Dermis blood vessel endothelial cell (primary cell): Measurements from ENCODE around the gene RTKN. TPM values are rescaled to one million over a fixed set of nuclear protein-coding genes. Genes with fewer than 3 reads are reported as not detected.
A peak's percentile ranks its signal among the peaks of the same experiment; 100 is the strongest.

ENCODE experiments used
- DNase-seq: peaks from one replicate; pipeline ENCODE4 v3.0.0; 2010
- total RNA-seq: library from RNA; depleted of rRNA; stranded (reverse); fragments of >200 nt; gene quantifications from 2 replicates; pipeline ENCODE4 v1.2.3, GENCODE V29; 2014

Gene RTKN
- total RNA-seq, 1 donor from 2014 or later, result 21.6 TPM

DNA sequence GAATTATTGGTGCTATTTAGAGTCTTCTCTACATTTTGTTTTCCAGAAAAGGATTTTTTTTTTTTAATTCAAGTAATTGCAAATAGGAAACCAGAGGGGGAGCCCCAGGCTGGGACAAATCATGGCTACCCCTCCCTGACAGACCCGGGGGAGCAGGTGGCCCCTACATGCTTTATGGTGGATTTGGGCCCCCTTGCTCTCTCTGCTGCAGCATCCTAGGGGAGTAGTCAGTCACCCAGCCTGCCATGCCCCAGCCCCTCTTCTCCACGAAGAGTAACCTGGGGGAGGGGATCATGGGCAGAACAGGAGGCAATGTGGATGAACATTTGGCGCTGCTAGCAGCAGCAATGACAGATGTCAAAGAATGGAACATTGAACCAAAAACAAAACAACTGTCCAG lies 25.0 kb downstream of the RTKN start:
- no peak for DNase-seq

DNA sequence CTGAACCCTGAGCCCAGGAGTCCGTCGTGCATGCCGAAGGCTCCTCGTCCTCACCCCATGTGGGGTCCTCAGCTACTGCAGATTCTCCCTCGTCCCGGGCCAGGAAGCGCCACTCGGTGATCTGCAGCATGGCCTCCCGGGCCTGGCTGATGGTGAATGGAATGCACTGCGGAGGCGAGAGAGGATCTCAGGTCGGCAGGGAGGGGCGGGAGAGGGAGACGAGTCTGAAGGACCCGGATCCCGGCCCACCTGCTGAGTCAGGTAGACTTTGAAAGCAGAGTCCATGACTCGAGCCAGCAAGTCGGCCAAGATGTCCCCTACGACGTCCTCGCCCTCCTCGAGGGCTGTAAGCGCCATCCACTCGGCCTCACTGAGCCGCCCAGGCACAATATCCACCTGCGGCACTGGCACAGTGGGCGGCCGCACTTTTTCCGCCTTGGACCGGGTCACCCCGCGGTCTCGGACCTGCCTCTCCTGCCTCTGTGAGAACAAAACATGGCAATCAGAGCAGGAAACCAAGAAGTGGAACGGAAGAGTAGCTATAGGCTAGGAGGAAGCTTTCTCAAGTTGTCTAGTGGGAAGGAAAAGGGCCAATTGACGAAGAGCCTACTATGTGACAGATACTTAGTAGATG lies 25.9 kb downstream of the RTKN start:
- no peak for DNase-seq

DNA sequence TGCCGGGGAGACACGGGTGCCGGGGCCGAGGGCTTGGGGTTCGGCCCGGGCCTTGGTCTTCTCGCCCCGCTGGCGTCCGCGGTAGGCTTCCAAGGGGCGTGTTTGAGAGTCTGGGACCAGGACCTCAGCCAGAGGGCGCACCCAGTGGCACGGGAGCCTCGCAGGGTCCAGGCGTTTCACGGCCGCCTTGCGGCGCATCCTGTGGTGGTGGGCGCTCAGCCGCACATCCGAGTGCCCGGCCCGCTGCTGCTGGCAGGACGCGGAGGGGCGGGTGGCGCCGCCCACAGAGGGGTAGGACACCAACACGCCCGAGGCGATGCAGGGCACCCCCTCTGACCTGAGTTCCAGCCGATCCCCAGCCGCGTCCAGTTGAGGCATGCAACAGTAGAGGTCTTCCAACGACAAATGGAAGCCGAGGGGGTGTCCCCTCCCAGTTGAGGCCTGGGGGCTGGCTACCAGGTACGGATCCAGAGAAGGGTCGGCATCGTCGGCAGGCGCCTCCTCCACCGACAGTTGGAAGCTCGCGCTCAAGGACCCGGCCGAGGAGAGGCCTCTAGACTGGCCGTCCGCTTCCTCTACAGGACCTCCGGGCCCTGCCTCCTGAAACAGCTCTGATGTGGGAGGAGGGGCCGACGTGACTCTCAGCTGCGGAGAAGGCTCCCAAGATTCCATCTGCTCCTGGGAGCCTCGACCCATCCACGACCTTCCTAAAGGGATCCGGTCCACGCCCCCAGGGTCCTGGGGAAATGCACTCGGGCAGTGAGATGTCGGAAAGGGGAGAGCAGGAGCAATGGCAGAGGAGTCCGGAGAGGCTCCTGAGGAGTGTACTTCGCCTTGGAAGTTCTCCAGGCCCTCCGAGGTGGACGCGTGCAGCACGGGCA lies 26.6 kb downstream of the RTKN start:
- peak; percentile 33 for DNase-seq

DNA sequence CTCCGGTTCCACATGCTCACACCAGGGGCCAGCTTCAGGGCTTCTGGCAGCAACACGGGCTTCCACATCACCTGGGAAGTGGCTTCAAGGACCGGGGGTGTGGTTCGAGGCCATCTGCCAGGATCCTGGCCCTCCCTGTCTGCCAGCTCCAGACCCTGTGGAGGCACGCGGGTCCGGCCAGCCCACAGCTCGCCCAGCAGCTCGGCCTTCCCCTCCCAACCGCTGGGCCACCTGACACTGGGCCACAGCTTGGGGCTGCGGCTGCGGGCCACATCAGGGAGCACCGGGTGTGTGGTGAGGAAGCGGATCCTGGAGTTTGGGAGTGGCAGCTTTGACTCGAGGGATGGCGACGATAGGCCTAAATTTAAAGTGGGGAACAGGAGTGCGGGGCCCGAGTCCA lies 27.3 kb downstream of the RTKN start:
- DNase-seq, result no peak

DNA sequence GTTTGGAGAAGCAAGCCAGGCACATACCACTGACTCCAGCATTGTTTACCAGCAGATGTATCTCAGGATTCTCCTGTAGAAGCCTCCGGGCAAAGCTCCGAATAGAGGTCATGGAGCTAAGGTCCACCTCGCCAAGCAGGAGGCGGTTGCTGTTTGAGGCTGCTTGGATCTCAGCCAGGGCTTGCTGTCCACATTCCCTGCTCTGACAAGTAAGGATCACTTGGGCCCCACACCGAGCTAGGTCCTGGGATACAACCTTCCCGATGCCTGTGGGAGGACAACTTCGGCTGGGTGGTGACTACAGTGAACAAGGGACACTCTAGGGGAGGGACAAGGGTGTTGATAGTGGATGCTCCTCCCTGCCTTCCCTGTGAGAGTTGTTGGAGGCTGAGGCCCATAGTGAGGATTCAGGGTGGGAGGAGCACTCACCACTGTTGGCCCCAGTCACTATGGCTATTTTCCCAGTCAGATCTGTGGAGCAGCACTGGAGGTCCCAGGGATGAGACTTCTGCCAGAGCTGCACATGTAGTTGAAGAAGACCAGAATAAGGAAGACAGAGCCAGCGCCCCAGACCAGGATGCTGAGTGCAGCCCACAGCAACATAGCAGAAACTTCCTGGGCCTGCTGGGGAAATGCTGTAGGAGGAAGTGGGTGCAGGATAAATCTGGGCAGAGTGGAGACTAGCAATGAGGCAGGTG lies 28.6 kb downstream of the RTKN start:
- no peak for DNase-seq

DNA sequence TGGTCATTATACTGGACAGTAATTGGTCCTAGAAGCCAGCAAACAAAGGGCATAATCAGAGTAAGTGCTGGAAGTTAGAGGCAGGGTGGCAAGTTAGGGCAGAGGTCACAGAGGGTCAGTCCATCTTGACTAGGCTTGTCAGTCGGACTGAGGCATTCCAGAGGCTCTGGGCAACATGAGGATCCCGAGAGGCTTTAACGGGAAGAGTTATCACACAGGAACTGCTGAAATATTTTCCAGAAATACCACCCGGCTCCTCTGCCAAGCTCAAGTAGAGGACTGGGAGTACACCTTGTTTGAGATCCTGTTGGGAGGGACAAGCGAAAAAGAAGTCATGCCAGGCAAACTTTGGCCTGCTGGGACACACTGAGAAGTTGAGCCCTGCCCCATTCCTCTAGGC lies 34.1 kb downstream of the RTKN start:
- no peak for DNase-seq

DNA sequence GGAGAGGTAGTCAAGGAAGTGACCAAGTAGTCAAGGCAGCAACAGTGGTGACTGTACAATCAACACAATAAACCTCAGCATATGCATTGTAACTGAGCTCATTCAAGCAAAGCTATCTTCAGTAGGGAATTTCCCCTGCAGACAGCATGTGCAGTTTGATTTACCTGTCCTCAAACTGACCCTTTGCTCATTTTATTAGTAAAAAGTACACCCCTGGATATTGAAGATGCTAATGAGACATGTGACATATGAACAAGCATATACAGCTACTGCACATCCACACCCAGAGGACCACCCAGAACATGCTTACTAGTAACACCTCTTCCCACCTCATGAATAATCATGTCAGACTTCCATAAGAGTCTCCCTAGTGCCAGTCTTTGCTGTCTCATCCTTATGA lies 35.7 kb downstream of the RTKN start:
- peak; percentile 44 for DNase-seq

DNA sequence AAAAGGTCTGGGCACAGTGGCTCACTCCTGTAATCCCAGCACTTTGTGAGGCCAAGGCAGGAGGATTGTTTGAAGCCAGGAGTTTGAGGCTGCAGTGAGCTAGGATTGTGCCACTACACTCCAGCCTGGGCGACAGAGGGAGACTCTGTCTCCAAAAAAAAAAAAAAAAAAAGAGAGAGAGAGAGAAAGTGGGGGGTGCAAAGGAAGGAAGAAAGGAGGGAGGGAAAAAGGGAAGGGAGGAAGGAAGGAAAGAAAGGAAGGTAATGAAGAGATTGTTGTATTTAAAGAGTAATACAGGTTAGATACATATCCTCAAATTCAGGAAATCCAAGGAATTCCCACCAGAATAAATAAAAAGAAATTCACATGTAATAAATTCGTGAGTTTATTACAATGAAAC lies 39.8 kb downstream of the RTKN start:
- no peak for DNase-seq

DNA sequence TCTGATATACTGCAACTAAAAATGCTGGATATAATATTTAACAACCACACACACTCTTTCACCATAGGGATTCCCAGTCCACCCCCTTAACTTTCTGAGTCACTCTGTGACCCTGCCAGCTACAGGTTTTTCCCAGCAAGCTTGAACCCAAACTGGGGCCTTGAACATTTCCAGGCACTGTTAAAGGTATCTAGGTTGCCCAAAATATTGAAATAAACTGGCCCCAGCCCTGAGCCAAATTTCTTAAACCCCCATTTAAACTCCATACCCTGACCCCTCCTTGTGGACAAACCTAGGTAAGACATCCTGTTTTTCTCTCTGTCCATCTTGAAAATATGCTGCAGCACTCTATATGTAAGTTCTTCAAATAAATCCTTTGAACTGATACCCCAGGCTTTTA lies 42.0 kb downstream of the RTKN start:
- peak; percentile 49 for DNase-seq

DNA sequence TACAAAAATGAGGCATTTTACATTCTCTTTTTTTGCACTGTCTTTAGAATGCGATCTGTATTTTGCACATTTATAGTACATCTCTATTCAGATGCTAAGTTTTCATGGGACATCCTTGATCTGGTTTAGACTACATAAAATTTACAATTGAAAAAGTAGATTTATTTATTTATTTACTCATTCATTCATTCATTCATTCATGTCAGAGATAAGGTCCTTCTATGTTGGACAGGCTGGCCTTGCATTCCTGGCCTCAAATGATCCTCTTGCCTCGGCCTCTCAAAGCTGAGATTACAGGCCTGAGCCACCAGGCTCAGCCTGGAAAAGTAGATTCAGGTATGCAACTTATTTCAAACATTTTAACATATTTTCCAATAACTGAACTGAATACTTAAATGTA lies 45.6 kb downstream of the RTKN start:
- no peak for DNase-seq

DNA sequence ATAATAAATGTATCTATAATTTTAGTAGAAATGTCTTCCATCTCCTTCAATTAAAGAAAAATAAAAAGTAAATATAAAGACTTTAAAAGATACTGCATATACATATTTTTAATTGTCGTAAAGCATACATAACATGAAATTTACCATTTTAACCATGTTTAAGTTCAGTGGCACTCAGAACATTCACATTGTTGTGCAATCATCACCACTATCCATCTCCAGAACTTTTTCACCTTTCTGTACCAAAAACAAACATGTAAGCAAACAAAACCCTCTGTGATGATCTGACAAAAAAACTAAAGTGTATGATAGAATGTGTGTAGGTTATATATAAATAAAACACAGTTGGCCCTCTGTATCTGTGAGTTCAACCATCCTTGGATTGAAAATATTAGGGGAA lies 48.2 kb downstream of the RTKN start:
- DNase-seq, result no peak

DNA sequence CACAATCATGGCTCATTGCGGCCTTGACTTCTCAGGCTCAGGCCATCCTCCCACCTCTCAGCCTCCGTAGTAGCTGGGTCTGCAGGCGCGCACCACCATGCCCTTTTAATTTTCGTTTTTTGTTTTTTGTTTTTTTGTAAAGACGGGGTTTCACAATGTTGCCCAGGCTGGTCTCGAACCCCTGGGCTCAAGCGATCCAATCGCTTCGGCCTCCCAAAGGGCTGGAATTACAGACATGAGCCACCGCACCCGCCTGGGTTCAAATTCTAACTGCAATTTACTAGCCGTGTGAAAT lies 49.3 kb downstream of the RTKN start:
- no peak for DNase-seq

DNA sequence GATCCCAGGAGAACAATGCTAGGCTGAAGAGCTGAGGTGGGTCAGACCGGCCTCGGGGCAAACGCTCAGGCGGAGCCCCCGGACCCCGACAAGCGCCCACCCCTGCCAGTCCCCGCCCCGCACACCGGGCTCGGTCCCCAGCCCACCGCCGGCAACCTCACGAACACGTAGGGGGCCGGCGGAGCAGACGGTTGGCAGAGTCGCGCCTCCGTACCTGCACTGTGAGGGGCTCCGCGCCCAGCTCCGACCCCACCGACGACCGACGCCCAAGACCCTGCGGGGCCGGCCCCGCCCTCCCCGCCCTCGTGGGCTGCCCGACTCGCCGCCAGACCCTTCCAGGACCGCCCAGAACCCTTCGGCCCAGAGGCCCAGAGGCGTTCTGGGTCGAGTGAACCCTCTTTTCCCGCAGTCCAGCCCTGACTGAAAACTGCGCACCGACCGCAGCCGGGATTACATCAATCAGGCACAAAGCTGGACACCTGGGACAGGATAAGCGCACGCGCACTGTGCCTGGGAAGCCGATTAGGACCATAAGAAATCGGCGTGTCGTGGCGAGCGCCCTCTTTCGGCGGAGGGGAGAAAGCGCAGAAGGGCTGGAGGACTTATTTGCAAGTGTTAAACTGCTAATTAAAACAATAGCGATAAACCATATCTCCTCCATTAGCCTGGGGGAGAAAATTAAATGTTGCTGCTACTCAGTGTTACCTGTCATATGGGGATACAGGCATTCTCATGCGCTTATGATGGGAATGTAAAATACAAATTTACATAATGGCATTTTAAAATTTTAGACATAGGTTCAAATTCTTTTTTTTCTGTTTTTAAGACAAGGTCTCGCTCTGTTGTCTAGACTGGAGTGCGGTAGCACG lies 49.9 kb downstream of the RTKN start:
- DNase-seq, result peak; percentile 95

DNA sequence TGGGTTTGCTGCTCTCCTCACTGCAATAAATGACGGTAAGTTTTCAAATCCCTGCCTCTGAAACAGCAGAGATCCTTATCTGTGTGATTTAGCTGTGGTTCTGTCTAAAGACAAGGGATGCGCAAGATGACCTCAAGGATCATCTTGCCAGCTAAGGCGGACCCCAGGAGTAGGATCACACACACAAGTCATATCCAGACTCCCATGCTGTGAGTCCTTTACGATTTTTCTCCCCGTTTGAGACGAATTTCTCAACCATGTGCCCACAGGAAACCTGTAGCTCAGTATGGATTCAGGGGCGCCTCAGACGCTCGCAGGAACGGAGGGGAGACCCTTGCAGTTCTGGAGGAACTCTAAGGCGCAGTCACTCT lies 50.5 kb downstream of the RTKN start:
- no peak for DNase-seq

DNA sequence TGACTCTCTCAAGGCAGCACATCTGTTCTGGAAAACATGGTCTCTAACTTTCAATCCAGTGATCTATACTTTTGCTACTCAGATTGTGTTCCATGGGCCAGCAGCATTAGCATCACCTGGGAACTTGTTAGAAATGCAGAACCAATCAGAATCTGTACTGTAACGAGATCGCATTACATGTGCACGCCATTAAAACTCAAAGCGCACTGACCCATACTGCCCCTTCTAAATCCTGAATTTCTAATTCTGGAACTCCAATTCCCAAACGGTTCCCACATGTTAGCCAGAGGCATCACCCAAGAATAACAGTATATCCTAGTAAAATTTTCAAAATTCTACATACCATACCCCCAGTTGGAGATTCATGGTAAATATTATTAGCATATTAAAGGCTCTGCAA lies 51.1 kb downstream of the RTKN start:
- DNase-seq, result no peak

DNA sequence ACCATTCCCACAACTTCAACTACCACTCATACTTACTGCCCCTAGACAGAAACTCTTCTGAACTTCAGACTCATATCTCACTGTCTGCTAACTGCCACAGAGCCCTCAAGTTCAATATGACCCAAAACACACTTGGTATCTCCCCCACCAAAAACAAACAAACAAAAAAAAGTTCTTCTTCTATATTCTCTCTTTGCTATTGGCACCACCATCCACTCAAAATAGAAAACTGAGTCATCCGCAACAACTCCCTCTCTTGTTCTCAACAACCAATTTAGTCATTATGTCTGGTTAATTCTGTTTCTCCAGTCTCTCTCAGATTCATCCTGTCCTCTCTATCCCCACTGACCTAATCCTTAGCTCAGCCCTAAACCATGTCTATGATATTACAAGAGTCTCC lies 54.4 kb downstream of the RTKN start:
- DNase-seq, result no peak

DNA sequence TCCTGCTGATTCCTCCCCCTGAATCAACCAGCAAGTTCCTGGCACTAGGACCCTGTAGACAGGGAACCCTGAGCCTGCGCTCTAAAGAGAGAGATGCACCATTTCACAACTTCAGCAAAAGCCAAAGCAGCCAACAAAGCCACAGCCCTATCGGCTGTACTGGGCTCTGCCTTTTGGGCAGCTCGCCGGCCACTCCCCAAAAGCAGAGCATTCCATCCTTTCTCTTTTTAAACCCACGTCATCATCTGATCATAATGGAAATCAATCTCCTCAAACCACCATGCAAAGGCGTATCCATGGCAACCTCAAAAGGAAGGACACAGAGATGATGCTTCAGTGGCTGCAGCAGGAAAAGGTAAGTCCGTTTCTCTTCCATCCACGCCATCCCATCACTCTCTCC lies 56.3 kb downstream of the RTKN start:
- DNase-seq, result no peak

DNA sequence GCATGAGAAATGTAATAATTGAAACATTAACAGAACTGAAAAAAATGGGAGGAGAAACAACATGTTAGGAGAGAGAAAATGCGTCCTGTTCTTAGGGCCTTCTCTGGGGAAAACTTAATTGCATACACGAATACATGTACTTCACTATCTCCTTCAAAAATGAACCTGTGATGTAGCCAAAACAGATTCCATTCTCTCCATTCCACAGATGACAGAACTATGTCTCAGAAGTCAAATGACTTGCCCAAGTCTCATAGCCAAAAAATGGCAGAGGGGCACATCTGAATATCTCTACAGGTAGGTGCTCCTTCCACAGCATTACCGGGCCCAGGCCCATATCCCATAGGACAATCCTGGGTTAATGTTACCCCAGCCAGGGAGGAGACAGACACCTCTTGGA lies 57.7 kb downstream of the RTKN start:
- no peak for DNase-seq

DNA sequence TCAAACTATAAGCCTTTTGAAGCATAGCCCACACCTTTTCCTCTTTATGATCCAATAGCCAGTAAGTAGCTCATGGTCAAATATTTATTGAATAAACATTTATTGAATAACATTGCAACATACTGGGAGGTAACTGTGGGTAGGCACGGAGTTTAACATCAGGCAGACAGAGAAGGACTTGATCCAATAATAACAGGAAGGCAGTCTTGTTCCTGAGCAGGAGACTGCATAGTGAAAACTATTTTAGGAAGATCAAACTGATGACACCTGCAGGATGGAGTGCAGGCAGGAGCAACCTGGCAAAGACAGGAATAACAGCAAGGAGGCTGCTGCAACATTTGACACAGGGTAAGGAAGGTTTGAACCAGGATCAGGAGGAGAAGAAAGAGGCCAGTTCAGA lies 58.5 kb downstream of the RTKN start:
- DNase-seq, result peak; percentile 58

DNA sequence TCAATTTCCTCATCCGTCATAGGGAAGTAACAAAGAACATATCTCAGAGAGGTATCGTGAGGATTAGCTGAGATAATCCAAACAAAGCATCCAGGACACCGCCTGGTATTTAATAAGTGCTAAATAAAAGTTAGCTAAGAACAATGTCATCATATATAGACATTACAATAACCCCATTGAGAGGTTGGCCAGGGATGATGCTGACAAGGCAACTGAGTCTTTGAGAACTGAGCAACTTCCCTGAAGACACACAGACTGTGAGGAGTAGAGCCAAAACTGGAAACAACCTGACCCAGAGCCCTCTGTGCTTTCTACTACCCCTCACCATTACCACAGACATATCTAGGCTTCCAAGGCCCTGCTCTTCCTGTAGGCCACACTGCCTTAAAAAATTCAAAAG lies 60.0 kb downstream of the RTKN start:
- no peak for DNase-seq

DNA sequence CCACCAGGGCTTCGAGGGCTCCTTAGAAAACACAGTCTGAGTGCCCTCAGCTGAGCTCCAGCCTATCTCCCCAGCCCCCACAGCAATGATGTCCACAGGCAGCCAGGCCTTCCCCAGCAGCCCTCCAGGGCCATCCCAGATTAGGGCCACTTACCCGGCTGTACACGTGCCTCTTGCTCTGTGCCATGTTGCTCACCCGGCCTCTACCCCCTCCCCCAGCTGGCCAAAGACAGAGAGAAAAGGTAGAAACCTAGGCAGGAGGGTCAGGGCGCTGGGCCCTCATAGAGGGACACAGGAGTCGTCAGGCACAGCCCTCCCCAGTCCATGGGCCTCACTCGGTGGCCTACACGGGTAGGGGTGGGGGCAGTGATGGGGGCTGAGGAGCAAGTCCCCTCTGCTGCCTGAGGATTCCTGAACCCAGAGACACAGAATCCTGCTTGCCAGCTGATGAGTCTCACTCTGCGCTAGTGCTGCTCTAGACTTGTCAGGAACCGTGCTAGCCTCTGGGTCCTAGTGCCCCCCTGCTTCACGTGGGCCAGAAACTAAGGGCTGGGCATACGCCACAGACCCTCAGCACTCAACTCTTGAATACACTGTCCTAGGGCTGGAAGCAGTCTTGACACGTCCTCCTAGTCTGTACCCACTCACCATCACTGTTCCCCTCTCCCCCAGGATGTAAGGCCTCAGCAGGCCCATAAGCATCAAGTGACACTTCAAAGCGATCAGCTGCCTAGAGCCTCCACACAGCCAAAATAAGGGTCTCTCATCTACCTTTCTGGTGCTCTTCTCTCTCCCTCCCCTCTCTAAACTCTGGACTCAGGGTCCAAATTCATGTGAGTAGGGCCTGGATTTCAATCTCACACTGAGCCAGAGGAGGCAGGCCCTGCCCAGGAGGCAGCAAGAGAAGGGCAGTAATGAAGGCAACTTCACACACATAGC lies 61.6 kb downstream of the RTKN start, which contains the start of gene DCTN1:
Gene DCTN1, minus strand, starts transcription at position 461 of the 939 bp plus-strand sequence. Its CDS starts 274 bp downstream, at position 187.
- peak; percentile 58 for DNase-seq

DNA sequence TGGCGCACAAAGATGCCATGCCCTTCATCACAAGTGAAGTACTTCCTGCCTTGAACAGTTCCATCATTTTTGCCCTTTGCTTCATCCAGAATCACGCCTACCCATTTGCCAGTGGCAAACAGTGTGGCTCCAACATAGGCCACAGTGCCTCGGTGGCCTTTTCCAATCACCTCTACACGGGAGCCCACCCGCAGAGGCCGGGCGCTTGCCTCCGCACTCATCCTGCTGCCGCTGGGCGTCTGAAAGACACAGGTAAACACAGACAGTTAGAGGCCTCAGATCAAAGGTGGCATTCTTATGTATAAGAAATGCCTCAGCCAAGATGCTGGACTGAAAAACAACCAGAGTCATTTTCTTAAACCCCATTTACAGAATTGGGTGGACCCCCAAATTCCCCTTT lies 63.7 kb downstream of the RTKN start:
- no peak for DNase-seq
